ENCODE data around the gene USF2. TPM values are rescaled to one million over a fixed set of nuclear protein-coding genes. Genes with fewer than 3 reads are reported as not detected.

USF2 gene
- total RNA-seq, 1 experiment from 2014 or later: 123 TPM

DNA sequence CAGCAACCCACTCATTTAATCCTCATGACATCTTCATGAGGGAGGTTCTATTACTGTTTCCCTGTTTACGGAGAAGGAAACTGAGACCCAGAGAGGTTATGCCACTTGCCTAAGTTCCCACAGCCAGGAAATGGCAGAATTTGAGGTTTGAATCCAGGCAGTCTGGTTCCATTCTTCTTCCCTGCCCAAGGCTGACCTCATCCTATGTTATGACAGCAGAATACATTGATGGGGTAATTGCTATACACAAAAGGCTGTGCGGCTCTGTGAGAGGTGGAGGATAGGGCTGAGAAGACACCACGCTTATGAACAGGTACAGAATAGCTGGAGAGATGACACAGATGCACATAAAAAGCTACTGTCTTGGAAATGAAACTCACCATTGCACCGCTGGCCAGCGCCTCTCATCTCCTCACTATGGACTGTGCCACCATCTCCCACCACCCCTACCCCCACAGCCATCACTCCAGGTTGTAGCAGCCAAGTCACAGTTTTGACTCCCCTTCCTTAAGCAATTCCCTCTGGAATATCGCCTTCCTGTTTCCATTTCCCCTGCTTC lies 34.7 kb downstream of the USF2 start:
- H3K79me2 ChIP-seq (ENCODE audit: insufficient read depth, low read length): no peaks in the 10 kb centered on the region
- H3T11ph ChIP-seq (ENCODE audit: low read length): no peak overlapping the region
- H3K27me3 ChIP-seq (ENCODE audit: insufficient read depth, low read length): no peaks in the 10 kb centered on the region
- H3K14ac ChIP-seq (ENCODE audit: insufficient read depth, low read length): no peak overlapping the region
- H2BK120ac ChIP-seq (ENCODE audit: low read depth, low read length, poor library complexity, severe bottlenecking): no peak overlapping the region
- H3K4ac ChIP-seq (ENCODE audit: low read depth, low read length): no peak overlapping the region
- Mint-ChIP-seq H3K9me3 (no peaks in the 10 kb centered on the region), H3K27me3 (ENCODE audit: low read depth) (no peaks in the 10 kb centered on the region), H3K36me3 (ENCODE audit: insufficient read depth in 1 of 3, low read depth in 3 of 3) (no peaks in the 10 kb centered on the region), H3K4me1 (peaks cover 0 to 10% of the 10 kb centered on the region in 2 experiments; a peak in 2 of 4 replicates), H3K4me3 (no peak overlapping the region), H3K27ac (no peak overlapping the region)
- H4K5ac ChIP-seq (ENCODE audit: insufficient read length, low read depth, low read length): no peak overlapping the region
- no peak overlapping the region for H2BK20ac ChIP-seq (ENCODE audit: low read depth, low read length, poor library complexity, severe bottlenecking)
- H2BK5ac ChIP-seq (ENCODE audit: insufficient read length, low read length): no peak overlapping the region
- H3K18ac ChIP-seq (ENCODE audit: insufficient read length, low read depth, low read length): no peak overlapping the region
- no peaks in the 10 kb centered on the region for H3K79me1 ChIP-seq (ENCODE audit: insufficient read depth, low read depth, low read length, poor library complexity, severe bottlenecking)
- whole genome bisulfite sequencing (ENCODE audit: extremely low coverage, insufficient read length, low lambda C conversion rate): no CpG with 5 or more reads among the region's 6 CpGs
- H3K56ac ChIP-seq (ENCODE audit: insufficient read length, low read depth, low read length): no peak overlapping the region
- no peak overlapping the region for H3K9ac ChIP-seq (ENCODE audit: extremely low read depth, insufficient read length, low read length)
- no peaks in the 10 kb centered on the region for H3K23me2 ChIP-seq (ENCODE audit: insufficient read length, low read depth, low read length, poor library complexity, severe bottlenecking)
- DNase-seq: no peak
- TF ChIP-seq CTCF (conservative IDR thresholded peaks at IDR 0.05): no peak
- no peak overlapping the region for H2BK15ac ChIP-seq (ENCODE audit: low read depth, low read length)
- no peaks in the 10 kb centered on the region for H4K20me1 ChIP-seq (ENCODE audit: control insufficient read depth, insufficient read depth, insufficient read length)
- H3K4me1 ChIP-seq (ENCODE audit: insufficient read depth, low read length): no peaks in the 10 kb centered on the region; the same call in 1 of the 2 replicates
- no peak overlapping the region for H4K8ac ChIP-seq (replicated peaks; ENCODE audit: insufficient read length, low read depth, low read length)
- no peak overlapping the region for H3K4me2 ChIP-seq (ENCODE audit: insufficient read depth, insufficient read length, low read length)
- H4K91ac ChIP-seq (ENCODE audit: insufficient read length, low read depth, low read length): no peak overlapping the region
- H2AK5ac ChIP-seq (ENCODE audit: insufficient read length, low read length): no peak overlapping the region
- H3K27ac ChIP-seq (ENCODE audit: insufficient read length, low read depth, low read length): no peak overlapping the region
- no peak overlapping the region for H2AFZ ChIP-seq (ENCODE audit: low read length)
- H2BK12ac ChIP-seq (ENCODE audit: insufficient read length, low read depth, low read length): no peak overlapping the region
- H3K9me3 ChIP-seq (ENCODE audit: control insufficient read depth, low read depth, low read length): no peaks in the 10 kb centered on the region
- H3K23ac ChIP-seq (ENCODE audit: insufficient read length, low read depth, low read length): no peak overlapping the region
